ENCODE data around the gene FLNA.

DNA sequence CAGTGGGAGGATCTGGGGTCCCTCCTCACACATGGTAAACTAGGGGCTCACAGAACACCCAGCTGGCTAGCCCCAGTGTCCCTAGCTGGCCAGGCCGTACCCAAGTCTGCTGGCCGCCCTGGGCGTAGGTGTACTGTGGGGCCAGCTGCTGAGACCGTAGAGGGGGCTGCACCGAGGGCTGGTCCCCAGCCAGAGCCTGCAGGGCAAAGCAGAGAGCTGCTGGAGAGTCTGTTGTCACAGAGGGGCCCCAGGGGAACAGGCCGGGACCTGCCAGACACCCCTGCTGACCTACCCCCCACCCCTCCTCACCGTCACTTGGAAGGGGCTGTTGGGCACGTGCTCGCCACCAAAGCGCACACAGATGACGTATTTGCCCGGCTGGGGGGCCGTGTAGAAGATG, 19.9 kb downstream of the FLNA start:
- TF ChIP-seq, protein P1, sequence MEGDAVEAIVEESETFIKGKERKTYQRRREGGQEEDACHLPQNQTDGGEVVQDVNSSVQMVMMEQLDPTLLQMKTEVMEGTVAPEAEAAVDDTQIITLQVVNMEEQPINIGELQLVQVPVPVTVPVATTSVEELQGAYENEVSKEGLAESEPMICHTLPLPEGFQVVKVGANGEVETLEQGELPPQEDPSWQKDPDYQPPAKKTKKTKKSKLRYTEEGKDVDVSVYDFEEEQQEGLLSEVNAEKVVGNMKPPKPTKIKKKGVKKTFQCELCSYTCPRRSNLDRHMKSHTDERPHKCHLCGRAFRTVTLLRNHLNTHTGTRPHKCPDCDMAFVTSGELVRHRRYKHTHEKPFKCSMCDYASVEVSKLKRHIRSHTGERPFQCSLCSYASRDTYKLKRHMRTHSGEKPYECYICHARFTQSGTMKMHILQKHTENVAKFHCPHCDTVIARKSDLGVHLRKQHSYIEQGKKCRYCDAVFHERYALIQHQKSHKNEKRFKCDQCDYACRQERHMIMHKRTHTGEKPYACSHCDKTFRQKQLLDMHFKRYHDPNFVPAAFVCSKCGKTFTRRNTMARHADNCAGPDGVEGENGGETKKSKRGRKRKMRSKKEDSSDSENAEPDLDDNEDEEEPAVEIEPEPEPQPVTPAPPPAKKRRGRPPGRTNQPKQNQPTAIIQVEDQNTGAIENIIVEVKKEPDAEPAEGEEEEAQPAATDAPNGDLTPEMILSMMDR (IDR thresholded peaks at IDR 0.05; ENCODE audit: insufficient read depth, low read length): no peak
- TF ChIP-seq POLR2AphosphoS5 (IDR thresholded peaks at IDR 0.05; ENCODE audit: low read depth): no peak
- TF ChIP-seq, protein P2, sequence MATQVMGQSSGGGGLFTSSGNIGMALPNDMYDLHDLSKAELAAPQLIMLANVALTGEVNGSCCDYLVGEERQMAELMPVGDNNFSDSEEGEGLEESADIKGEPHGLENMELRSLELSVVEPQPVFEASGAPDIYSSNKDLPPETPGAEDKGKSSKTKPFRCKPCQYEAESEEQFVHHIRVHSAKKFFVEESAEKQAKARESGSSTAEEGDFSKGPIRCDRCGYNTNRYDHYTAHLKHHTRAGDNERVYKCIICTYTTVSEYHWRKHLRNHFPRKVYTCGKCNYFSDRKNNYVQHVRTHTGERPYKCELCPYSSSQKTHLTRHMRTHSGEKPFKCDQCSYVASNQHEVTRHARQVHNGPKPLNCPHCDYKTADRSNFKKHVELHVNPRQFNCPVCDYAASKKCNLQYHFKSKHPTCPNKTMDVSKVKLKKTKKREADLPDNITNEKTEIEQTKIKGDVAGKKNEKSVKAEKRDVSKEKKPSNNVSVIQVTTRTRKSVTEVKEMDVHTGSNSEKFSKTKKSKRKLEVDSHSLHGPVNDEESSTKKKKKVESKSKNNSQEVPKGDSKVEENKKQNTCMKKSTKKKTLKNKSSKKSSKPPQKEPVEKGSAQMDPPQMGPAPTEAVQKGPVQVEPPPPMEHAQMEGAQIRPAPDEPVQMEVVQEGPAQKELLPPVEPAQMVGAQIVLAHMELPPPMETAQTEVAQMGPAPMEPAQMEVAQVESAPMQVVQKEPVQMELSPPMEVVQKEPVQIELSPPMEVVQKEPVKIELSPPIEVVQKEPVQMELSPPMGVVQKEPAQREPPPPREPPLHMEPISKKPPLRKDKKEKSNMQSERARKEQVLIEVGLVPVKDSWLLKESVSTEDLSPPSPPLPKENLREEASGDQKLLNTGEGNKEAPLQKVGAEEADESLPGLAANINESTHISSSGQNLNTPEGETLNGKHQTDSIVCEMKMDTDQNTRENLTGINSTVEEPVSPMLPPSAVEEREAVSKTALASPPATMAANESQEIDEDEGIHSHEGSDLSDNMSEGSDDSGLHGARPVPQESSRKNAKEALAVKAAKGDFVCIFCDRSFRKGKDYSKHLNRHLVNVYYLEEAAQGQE (IDR thresholded peaks at IDR 0.05; ENCODE audit: insufficient replicate concordance, low read depth): no peak
- no peak for TF ChIP-seq GABPA (IDR thresholded peaks at IDR 0.05; ENCODE audit: low read depth)

All from HL-60 (cell line).